Germinal center (tissue), 1 donor: ENCODE results near the gene C4orf50.
"Not testable (repeated sequence)": the region's sequence is repeated elsewhere in the genome, so short reads cannot be mapped to it uniquely, and the experiment has no call there.

ENCODE experiments used
- DNase-seq: peaks from one replicate; pipeline ENCODE4 v3.0.0; 2012; ENCODE audit warnings: mixed read lengths, low spot score

Gene C4orf50

GRCh38 chr4:5969336-5969735 lies 48.9 kb downstream of the C4orf50 start:
- no peak for DNase-seq

- DNase-seq, result no peak
Measured at GRCh38 chr4:5968246-5968645, 50.0 kb downstream of the C4orf50 start.

GRCh38 chr4:5967783-5968182 lies 50.4 kb downstream of the C4orf50 start:
- no peak for DNase-seq

GRCh38 chr4:5965225-5965624 lies 53.0 kb downstream of the C4orf50 start:
- no peak for DNase-seq

GRCh38 chr4:5964030-5964429 lies 54.2 kb downstream of the C4orf50 start:
- DNase-seq, result no peak

GRCh38 chr4:5963611-5964010 lies 54.6 kb downstream of the C4orf50 start:
- DNase-seq, result no peak

- DNase-seq, result no peak
Measured at GRCh38 chr4:5962416-5962815, 55.8 kb downstream of the C4orf50 start.

GRCh38 chr4:5960252-5960880 lies 57.9 kb downstream of the C4orf50 start:
- DNase-seq, result no peak

- DNase-seq, result no peak
Measured at GRCh38 chr4:5959211-5959982, 58.8 kb downstream of the C4orf50 start.

GRCh38 chr4:5958199-5958735 lies 60.0 kb downstream of the C4orf50 start:
- no peak for DNase-seq

- DNase-seq, result no peak
Measured at GRCh38 chr4:5957076-5957475, 61.2 kb downstream of the C4orf50 start.

- no peak for DNase-seq
Measured at GRCh38 chr4:5956285-5957021, 61.8 kb downstream of the C4orf50 start.

- no peak for DNase-seq
Measured at GRCh38 chr4:5955856-5956255, 62.4 kb downstream of the C4orf50 start.

- DNase-seq, result no peak
Measured at GRCh38 chr4:5955201-5955821, 62.9 kb downstream of the C4orf50 start.

GRCh38 chr4:5954056-5954760 lies 64.0 kb downstream of the C4orf50 start:
- no peak for DNase-seq

GRCh38 chr4:5952975-5953951 lies 65.0 kb downstream of the C4orf50 start:
- DNase-seq, result no peak

- no peak for DNase-seq
Measured at GRCh38 chr4:5952286-5952974, 65.8 kb downstream of the C4orf50 start.

GRCh38 chr4:5946653-5947052 lies 71.6 kb downstream of the C4orf50 start:
- DNase-seq, result not testable (repeated sequence)

- no peak for DNase-seq
Measured at GRCh38 chr4:5945936-5946335, 72.3 kb downstream of the C4orf50 start.

GRCh38 chr4:5945171-5945570 lies 73.1 kb downstream of the C4orf50 start:
- DNase-seq, result no peak
